Right atrium auricular region (tissue), 2 donors: ENCODE data around the gene LSR. TPM values are rescaled to one million over a fixed set of nuclear protein-coding genes. Genes with fewer than 3 reads are reported as not detected.

Experiments
- DNase-seq: peaks from one replicate; pipeline ENCODE4 v3.0.0-alpha.2; 2019; ENCODE audit warnings: low spot score
- H3K27ac ChIP-seq, 2 donors: fragments of 200-600 bp; sonication (generic); 1 replicate in 1 of 2; 2 replicates in 1 of 2; pipeline ENCODE4 v1.5.1; 2016 to 2019
- H3K27me3 ChIP-seq, 2 donors: fragments of 200-600 bp; sonication (generic); one replicate each; pipeline versions ENCODE4 v1.5.1 to v1.6.0; 2017 to 2019
- H3K36me3 ChIP-seq: fragments of 200-600 bp; sonication (generic); one replicate; pipeline ENCODE4 v1.5.1; 2016
- H3K4me1 ChIP-seq, 2 donors: fragments of 200-600 bp; sonication (generic); one replicate each; pipeline versions ENCODE4 v1.5.1 to v1.6.0; 2017 to 2019
- H3K4me3 ChIP-seq, 2 donors: fragments of 200-600 bp; sonication (generic); 1 replicate in 1 of 2; 2 replicates in 1 of 2; pipeline ENCODE4 v1.5.1; 2017 to 2019; ENCODE audit warnings: mild to moderate bottlenecking in 1 of 2, moderate library complexity in 1 of 2
- H3K9me3 ChIP-seq, 2 donors: fragments of 200-600 bp; sonication (generic); one replicate each; pipeline ENCODE4 v1.5.1; 2019
- total RNA-seq, 2 donors: library from RNA; depleted of rRNA; stranded (reverse); fragments of >200 nt; gene quantifications; one replicate each; pipeline ENCODE4 v1.1.0, GENCODE V29; 2016
- TF ChIP-seq, protein P1 (sequence below), 2 donors: fragments of 200-600 bp; sonication (generic); IDR thresholded peaks; one replicate each; pipeline ENCODE4 v1.5.1; 2019; ENCODE audit warnings: antibody characterized with exemption in 2 of 2

LSR gene
- total RNA-seq, 2 donors from 2014 or later = 7.6 to 20.1 TPM

DNA sequence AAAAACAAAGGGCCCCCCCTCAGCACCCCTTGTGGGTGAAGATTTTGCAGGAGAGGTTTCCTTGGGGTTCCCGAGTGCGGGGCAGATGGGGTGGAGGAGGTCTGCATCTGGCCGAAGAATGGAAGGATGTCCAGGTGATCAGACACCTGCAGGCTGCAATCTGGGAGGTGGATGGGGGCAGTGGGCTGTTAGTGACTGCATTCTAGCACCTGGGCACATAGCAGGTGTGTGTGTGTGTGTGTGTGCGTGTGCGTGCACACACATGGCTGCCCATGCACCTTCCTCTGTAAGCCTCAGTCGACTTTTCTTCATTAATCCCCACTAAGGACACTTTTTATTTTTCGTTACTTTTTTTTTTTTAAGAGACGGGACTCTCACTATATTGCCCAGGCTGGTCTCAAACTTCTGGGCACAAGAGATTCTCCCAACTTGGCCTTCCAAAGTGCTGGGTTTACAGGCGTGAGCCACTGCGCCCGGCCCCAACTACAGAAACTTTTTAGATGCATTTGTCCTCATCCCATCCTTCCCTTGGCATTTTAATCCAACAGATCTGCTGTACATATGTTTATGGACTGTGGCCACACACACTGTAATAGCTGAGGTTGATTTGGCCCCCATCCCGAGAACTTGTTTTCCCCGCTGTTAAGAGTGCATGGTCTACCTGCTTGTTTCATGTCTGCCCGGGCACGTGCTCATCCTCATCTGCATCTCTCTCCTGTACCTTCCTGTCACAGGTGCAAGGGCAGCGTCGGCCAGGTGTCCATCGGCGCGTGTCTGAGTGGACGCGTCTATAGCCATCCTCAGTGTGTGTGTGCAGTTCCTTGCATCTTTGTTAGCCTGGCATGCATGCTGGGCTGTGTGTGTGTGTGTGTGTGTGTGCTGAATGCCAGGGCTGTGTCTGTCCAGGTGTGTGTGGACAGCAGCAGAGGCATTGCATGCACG, 43.9 kb downstream of the LSR start:
- no peak overlapping the region for H3K27ac ChIP-seq
- no peaks in the 10 kb centered on the region for H3K9me3 ChIP-seq
- H3K36me3 ChIP-seq = no peaks in the 10 kb centered on the region
- no peaks in the 10 kb centered on the region for H3K27me3 ChIP-seq
- no peaks in the 10 kb centered on the region for H3K4me1 ChIP-seq
- no peak for DNase-seq
- TF ChIP-seq, protein P1, sequence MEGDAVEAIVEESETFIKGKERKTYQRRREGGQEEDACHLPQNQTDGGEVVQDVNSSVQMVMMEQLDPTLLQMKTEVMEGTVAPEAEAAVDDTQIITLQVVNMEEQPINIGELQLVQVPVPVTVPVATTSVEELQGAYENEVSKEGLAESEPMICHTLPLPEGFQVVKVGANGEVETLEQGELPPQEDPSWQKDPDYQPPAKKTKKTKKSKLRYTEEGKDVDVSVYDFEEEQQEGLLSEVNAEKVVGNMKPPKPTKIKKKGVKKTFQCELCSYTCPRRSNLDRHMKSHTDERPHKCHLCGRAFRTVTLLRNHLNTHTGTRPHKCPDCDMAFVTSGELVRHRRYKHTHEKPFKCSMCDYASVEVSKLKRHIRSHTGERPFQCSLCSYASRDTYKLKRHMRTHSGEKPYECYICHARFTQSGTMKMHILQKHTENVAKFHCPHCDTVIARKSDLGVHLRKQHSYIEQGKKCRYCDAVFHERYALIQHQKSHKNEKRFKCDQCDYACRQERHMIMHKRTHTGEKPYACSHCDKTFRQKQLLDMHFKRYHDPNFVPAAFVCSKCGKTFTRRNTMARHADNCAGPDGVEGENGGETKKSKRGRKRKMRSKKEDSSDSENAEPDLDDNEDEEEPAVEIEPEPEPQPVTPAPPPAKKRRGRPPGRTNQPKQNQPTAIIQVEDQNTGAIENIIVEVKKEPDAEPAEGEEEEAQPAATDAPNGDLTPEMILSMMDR (IDR thresholded peaks at IDR 0.05) = no peak
- no peak overlapping the region for H3K4me3 ChIP-seq

DNA sequence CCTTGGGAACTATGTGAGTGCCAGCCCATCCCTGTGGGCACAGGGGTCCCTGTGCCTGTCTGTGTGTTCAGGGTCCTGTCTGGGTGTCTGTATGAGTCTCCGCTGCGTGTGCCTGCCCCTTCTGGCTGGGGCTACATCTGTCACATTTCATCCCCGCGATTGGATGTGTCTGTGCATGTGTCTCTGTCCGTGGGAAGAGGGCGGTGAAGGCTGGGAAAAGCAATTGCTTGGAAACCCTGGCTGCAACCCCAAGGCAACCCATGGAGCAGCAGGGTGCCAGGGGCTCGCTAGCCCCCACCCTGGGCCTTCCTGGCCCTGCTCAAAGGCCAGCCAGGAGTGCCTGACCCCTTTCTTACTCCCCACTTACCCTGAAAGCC, 44.5 kb downstream of the LSR start:
- H3K27ac ChIP-seq = no peak overlapping the region
- TF ChIP-seq, protein P1 (IDR thresholded peaks at IDR 0.05) = no peak
- no peaks in the 10 kb centered on the region for H3K4me1 ChIP-seq
- H3K36me3 ChIP-seq = no peaks in the 10 kb centered on the region
- H3K4me3 ChIP-seq = no peak overlapping the region
- no peaks in the 10 kb centered on the region for H3K9me3 ChIP-seq
- no peak for DNase-seq
- no peaks in the 10 kb centered on the region for H3K27me3 ChIP-seq

DNA sequence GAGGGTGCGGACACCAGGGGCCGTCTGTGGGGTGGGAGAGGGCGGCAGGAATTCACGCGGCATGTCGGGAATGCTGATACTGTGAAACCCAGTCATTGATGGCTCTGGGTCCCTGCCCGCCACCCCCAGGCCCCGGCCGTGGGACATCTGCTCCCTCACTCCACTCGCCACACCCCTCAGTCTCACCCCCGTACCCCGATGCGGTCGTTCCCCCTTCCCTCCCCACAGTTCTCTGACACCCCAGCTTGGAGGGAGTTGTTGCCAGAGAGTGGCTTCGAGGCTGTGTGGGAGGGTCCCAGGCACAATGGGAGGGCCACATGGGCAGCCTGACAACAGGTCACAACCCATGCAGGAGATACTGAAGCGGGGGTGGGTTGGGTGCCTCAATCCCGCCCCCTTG, 45.0 kb downstream of the LSR start:
- DNase-seq = no peak
- TF ChIP-seq, protein P1 (IDR thresholded peaks at IDR 0.05) = no peak
- H3K4me3 ChIP-seq = no peak overlapping the region
- no peaks in the 10 kb centered on the region for H3K9me3 ChIP-seq
- no peak overlapping the region for H3K27ac ChIP-seq
- H3K4me1 ChIP-seq = no peaks in the 10 kb centered on the region
- no peaks in the 10 kb centered on the region for H3K36me3 ChIP-seq
- no peaks in the 10 kb centered on the region for H3K27me3 ChIP-seq

DNA sequence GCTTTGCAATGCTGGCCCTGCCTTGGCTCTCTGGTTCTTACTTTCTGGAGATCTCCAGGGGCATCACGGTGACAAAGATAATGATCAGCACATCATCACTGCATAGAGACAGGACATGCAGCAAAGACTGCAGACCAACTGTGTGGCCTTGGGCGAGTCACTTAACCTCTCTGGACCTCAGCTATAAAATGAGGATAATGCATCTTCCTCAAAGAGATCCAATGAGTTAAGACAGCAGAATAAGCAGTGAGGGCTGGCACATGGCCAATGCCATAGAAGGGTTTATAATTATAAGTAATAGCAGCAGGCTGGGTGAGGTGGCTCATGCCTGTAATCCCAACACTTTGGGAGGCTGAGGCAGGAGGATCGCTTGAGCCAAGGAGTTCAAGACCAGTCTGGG, 45.5 kb downstream of the LSR start:
- DNase-seq = no peak
- Histone ChIP-seq H3K9me3 (no peaks in the 10 kb centered on the region), H3K4me3 (no peak overlapping the region), H3K36me3 (no peaks in the 10 kb centered on the region), H3K27ac (no peak overlapping the region), H3K27me3 (no peaks in the 10 kb centered on the region), H3K4me1 (no peaks in the 10 kb centered on the region)
- TF ChIP-seq, protein P1 (IDR thresholded peaks at IDR 0.05) = no peak

DNA sequence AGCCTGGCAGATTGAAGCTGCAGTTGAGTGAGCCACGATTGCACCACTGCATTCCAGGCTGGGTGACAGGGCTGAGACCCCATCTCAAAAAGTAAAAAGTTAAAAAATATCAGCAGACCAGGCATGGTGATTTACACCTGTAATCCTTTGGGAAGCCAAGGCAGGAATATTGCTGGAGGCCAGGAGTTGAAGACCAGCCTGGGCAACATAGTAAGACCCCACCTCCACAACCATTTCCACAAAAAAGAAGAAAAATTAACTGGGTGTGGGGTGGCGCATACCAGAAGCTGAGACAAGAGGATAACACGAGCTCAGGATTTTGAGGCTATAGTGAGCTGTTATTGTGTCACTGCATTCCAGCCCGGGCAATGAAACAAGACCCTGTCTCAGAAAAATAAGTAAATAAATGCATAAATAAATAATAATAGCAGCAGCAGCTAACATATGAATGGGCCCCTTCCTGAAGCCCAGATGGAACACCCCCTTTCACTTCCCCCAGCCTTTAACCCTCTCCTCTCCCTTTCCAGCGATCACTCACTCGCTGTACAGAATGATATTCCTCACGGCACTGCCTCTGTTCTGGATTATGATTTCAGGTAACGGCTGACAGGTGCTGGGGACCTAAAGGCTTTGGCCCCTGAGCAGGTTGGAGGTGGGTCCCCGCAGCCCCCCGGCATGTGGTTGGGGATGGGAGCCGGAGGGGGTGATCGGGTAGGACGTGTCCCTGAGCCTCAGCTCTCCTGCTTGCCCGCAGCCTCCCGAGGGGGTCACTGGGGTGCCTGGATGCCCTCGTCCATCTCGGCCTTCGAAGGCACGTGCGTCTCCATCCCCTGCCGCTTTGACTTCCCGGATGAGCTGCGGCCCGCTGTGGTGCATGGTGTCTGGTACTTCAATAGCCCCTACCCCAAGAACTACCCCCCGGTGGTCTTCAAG, 46.3 kb downstream of the LSR start:
- no peak for DNase-seq
- Histone ChIP-seq H3K4me3 (no peak overlapping the region), H3K27ac (no peak overlapping the region), H3K9me3 (no peaks in the 10 kb centered on the region), H3K36me3 (no peaks in the 10 kb centered on the region), H3K27me3 (no peaks in the 10 kb centered on the region), H3K4me1 (no peaks in the 10 kb centered on the region)
- TF ChIP-seq, protein P1 (IDR thresholded peaks at IDR 0.05) = no peak
